H54 (cell line): Measurements from ENCODE around the gene KHDC4.
A peak's percentile ranks its signal among the peaks of the same experiment; 100 is the strongest.

ENCODE experiments used
- DNase-seq: peaks from one replicate; pipeline ENCODE4 v3.0.0; 2011; ENCODE audit warnings: low spot score, mixed read lengths; ENCODE audit not compliant: insufficient read length
- FAIRE-seq: peaks from 3 replicates; lab custom pipeline; 2011; peaks lifted over from hg19 to GRCh38; lab: Jason Lieb, UNC
- POLR2A ChIP-seq: IDR thresholded peaks from 2 replicates; pipeline ENCODE4 v1.6.1; 2011; ENCODE audit warnings: low read depth, mild to moderate bottlenecking, low read length

The KHDC4 gene

DNA sequence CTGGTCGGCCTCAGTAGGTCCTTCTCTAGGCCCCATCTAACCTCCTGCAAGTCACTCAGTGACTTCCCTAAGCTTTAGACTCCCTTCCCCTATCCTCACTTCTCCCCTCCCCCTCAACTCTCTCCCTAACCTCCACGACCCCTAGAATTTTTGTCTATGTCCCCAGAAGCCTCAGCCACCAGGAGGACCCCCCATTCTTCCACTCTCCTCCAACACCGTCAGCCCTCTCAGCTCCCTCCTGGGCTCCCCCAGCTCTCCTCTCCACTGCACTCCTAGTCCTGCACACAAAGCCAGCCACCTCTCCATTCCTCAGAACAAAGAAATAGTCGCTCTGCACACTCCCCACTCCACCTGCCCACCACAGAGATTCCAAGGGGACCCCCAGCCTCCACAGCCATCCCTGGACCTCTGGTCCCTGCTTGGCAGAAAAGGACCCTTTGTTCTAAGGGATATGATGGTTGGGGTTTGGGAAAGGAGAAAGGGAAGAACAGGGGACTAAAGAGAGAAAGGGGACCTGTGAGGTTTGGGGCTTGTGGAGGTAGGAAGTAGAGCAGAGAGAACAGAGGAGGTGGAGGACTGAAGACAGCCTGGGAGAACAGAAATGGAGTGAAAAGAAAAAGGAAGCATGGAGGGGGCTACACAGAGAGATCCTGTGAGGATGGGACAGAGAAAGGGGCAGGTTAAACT is 41.3 kb upstream of the KHDC4 start:
- FAIRE-seq (no peak), DNase-seq (no peak)
- no peak for TF ChIP-seq POLR2A

DNA sequence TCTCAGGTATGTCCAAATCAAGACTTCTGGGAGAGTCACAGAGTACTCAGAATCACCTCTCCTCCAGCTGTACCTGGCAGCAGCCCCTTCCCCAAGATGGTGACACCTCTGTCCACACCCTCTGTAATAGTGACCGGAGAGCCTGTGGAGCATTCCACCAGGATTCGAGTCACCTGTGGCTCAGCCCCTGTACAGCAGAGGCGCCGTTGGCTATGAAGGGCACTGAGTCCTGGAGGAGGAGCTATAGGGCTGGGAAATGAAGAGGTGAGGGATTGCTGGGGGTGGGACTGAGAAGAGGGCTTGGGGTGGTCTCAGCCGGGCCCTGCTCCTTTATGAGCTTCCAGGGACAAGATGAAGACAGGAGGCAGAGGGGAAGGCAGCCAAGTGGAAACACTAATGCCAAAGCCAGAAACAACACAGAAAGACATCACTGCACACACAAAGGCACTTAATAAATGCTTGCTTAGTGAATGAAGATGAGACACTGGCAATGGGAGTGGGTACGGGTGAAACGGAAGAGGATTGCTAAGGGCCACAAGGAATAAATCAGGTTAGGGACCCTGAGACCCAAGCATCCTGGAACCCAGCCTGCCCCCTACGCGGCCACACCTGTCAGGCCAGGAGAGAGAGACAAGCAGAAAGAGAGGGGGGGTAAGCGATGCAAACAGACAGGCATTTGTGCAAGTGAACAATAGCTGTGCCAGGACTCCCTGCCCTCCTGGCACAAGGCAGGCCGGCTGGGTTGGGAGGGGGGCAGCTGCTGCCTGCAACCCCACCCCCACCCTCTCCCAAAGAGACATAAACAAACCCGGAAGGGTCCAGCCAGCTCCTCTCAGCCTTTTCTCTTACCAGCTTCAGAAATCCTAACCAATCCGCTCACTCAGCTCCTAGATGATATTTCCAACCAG is 40.2 kb upstream of the KHDC4 start:
- FAIRE-seq = no peak
- no peak for TF ChIP-seq POLR2A
- no peak for DNase-seq

DNA sequence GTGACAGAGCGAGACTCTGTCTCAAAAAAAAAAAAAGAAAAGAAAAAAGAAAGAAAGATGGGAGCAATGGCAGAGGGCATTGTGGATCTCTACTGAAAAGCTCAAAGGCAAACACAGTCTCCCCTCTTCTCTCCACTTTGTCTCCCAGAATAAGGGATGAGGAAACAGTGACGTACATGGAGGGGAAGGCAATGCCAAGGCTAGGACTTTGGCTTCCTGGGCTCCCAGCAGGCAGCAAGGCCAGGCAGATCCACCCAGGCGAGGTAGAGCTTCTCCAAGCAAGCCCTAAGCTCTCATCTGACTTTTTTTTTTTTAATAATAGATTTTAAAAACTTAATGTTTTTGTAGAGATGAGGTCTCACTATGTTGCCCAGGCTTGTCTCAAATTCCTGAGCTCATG is 39.5 kb upstream of the KHDC4 start:
- DNase-seq (no peak), FAIRE-seq (no peak)

DNA sequence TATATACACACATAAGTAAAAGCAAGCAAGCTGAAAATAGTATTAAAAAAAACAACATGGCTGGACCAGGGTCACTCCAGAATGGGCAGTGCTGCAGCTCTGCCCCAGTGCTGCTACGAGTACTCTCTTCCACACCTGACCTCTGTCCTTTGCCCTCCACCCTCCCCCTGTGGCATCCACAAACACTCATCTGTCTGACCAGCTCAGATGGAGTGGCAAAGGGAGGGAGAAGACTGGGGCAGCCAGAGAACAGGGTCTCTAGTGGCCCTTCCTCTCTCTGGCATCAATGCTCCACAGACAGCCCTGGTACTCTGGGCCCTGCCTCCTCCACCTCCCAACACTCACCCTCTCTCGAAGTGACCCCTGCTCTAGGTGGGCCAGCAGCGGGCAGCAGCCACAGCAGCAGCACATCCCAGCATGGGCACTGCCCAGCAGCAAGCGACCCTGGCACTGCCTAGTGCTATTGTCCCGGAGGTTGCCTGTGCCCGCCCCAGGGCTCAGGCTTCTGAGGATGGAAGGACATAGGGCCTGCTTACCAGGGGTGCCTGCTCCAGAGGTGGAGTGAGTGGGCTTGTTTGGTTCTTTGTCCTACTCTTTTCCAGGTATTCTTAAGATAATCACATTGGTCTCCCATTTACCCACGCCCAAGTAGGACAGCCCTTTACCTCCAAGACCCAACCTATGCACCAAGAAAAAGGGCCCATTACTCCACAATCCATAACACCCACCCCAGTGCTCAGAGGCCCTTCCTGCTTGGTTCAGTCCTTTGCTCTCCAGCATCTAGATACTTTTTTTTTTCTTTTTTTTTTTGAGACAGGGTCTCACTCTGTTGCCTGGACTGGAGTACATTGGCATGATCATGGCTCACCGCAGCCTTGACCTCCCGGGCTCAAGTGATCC is 37.9 kb upstream of the KHDC4 start:
- no peak for FAIRE-seq
- no peak for TF ChIP-seq POLR2A
- no peak for DNase-seq

More for the DNA sequence above, 39.5 kb upstream of the KHDC4 start:
- TF ChIP-seq POLR2A = no peak

DNA sequence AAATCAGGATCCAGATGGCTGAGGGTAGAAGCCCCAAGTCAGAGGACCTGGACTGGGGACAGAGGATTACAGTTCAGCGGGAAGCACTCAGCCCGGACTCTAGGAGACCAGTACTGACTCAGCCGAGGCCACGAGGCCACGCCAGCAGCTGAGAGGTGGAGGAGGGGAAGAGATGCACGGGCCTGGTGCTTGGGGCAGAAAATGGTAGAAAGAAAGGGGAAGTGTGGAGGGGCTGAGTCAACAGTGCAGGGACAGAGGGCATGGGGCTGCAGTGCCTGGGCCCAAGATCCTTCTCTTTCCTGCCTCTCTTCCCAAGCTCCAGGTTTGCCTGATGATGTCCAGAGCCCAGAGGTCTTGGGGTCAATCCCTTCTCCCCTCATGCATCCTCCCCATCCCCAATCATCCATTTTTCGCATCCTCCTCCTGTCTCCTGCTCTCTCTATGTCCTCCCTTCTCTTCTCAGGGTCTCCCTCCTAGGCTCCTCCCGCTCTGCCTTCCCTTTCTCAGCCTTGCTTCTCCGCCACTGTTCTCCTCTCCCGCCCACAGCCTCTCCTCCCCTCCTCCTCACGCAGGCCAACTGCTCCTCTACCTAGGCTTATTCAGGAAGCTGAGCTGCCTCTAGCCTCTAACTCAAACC is 36.4 kb upstream of the KHDC4 start:
- TF ChIP-seq POLR2A = 0 out of 2 replicates have a peak, but pooled peaks have one; percentile 20
- peak; percentile 88 for DNase-seq
- FAIRE-seq = no peak

DNA sequence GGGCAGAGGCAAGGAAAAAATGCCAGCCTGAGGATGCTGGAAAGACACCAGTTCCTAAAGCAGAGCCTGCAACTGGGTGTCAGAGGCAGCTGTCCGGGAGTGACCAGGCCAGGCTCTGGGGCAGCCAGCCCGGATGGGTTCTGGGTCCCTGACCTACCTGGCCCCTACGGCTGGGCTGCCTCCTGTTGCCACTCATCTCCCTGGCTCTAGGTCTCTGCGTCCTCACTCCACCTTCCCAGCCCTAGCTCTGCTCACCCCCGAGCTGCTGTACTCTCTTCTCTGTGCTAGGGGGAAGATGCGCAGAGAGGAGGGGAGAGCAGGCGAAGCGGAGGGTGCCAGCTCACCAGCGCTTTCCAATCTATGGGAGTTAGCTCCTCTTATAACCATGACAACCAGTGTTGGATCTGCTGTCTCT is 35.2 kb upstream of the KHDC4 start:
- FAIRE-seq (no peak), DNase-seq (no peak)
- no peak for TF ChIP-seq POLR2A

DNA sequence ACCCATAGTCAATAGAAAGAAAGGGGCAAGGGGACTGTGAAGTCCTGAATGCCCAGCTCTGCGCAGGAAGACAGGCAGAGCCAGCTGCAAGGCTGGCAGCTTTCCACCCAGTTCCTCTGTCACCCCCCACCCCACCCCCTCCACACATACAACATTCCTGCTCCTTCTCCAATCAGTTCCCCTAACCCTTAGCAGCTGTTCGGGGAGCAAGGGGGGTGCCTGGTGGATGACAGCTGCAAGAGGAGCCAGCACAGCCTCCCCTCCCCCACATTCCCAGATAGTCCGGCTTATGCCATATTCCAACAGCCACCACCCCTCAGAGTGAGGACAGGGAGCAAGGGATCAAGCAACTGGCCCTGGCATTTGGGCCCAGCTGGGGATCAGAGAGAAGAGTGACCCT is 34.5 kb upstream of the KHDC4 start:
- FAIRE-seq (no peak), DNase-seq (no peak)
- no peak for TF ChIP-seq POLR2A

DNA sequence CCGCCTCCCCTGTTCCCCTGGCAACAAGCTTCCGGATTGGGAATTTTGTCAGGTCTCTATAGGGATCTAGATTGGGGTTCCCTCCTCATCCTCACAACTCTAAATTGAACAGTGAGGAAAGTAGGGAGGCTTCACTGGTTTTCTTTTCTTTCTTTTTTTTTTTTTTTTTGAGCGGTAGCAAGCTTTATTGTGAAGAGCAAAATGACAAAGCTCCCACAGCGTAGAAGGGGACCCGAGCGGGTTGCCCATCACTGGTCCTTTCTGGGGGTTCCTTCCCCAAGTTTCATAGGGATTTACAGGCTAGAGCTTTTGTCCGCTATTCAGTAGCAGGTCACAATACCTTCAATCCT is 33.8 kb upstream of the KHDC4 start:
- no peak for TF ChIP-seq POLR2A
- FAIRE-seq (no peak), DNase-seq (no peak)

DNA sequence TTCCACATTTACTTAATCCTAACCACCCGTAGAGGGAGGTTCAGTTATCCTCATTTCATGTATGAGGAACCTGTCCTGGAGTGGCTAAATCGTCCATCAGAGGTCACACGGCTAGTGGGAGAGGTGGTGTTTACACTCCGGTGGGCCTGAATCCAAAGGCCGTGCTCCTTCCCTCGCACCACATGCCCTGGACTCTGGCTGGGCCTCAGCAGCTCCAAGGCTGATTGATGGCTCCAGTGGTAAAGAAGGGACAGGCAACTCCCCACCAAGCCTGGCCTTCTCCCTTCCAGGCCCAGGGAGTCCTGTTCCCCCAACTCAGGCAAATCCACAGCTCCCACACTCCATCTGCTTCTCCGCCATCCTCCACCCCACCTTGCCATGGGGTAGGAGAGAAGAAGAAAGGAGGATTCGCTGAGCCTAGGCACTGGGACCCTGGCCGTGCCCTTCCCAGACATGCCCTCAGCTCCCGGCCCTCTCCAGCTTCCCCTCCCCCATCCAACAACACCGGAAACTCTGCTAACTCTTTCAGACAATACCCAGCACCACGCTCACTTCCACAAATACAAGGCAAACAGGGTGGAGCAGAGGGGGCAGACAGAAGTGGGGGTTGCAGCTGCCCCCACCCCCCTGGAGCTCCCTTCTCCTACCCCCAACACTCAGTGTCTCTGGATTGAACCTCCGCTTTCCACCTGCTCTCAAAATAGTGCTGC is 33.3 kb upstream of the KHDC4 start:
- no peak for DNase-seq
- no peak for TF ChIP-seq POLR2A
- FAIRE-seq = no peak

DNA sequence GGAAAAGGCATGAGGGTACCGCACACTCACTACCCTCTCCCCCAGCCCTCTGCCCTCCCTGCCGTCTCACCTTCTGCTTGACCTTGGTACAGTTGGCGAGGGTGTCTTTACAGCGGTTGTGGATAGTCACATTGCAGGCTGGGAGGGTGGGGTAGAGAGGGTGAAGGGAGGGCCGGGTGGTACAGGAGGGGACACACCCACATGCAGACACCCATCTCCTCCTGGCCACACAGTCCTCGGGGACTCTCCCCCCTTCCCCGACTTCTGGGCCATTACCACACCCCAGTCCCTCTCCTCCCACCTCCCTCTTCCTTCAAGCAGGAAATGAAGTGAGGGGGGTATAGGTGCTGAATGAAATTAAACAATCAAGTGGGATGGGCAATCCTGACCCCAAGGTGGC is 32.5 kb upstream of the KHDC4 start:
- no peak for FAIRE-seq

DNA sequence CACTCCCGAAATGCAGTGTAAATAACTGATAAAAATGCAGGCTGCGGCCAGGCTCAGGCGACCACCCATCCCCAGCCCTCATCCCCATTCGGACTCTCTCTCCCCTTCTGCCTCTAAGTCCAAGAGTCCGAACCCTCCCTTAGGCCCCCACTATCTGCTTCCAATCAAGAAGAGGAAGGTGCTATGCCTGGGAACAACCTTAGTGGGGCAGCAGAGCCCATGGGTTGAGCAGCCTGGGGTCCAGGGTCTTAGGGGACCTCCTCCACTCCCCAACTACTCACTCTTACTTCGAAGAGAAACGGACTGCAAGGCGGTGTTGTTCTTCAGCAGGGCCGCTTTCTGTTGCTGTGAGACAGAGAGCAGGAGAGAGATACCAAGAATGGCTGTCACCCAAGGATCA is 31.9 kb upstream of the KHDC4 start:
- FAIRE-seq (no peak), DNase-seq (no peak)
- no peak for TF ChIP-seq POLR2A

More for the DNA sequence above, 32.5 kb upstream of the KHDC4 start:
- no peak for DNase-seq
- TF ChIP-seq POLR2A = no peak

DNA sequence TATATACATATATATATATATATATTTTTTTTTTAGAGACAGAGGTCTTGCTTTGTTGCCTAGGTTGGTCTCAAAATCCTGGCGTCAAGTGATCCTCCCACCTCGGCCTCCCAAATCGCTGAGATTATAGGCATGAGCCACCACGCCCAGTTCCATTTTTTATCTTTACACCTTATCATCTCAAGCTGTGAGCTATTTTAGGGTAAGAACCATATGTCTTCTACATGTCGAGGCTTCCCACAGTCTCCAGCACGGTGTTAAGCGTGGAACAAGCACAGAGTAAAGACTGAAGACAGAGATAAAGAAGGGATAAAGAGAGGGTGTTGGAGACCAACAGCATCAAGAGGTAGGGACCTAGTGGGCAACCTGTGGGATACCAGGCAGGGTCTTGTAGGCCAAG is 30.0 kb upstream of the KHDC4 start:
- TF ChIP-seq POLR2A = no peak
- FAIRE-seq (no peak), DNase-seq (no peak)
